NCI-H2196 (cell line): ENCODE results near the gene CCDC30.
"Not testable (repeated sequence)": the region's sequence is repeated elsewhere in the genome, so short reads cannot be mapped to it uniquely, and the experiment has no call there.

Source experiments
- DNase-seq: peaks from one replicate; lab custom pipeline; 2025; ENCODE audit not compliant: unreplicated experiment; lab: John Stamatoyannopoulos, UW

The CCDC30 gene

DNA sequence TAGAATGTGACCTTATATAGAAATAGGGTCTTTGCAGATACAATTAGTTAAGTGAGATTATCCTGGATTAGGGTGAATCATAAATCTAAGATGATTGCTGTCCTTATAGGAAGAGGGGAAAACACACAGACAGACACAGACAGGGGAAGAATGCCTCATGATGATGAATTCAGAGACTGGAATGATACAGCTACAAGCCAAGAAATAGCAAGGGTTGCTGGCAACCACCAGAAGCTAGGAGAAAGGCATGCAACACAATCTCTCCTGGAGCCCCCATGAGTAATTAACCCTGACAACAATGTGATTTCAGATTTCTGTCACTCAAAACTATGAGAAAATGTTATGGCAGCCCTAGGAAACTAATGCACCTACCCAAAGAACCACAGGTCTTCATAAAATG is 176.0 kb downstream of the CCDC30 start:
- no peak for DNase-seq

DNA sequence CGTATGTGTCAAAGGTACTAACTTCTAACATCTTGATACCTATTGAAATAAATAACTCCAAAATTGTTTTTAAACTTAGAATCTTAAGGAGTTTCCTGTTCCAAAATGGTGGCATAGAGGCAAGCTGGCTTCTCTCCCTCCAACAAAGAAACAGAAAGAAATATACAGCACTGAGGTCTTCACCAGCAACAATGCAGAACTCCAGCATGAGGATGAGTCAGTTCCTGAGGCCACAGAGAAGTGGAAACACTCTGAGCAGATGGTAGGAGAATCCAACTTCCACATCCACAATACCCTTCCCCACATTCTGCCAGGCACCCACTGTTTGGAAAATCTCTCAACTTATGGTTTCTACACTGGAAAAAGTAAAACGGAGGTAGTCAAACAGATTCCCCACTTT is 183.0 kb downstream of the CCDC30 start:
- DNase-seq, result no peak

- DNase-seq, result no peak
These were observed 194.1 kb downstream of the CCDC30 start for GRCh38 chr1:42657201-42657600.

- peak; percentile 96 for DNase-seq
These were observed 195.1 kb downstream of the CCDC30 start, which contains the start of gene PPIH for GRCh38 chr1:42657981-42658876. TSS of gene PPIH (plus strand) at chr1:42658423. CDS start at chr1:42658447, 24 bp downstream.

DNA sequence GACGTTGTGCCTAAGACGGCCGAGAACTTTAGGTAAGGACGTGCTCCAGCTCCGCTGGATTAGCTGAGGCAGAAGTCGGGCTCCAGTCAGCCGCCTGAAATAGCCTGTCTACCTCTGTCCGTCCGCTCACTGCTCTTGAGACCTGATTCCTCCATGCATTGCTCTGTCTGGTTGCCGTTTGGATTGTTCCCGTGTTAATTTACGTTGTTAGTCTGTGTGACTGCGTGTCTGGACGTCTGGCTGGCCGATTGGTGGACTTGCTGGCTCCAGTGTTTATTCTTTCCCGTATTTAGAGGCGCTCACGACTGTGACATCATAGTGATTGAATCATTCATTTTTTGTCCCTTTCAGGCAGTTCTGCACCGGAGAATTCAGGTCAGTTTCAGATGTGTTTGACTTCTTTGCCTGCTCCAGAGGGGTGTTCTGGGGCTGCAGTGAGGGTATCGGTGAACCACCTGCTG is 195.8 kb downstream of the CCDC30 start:
- no peak for DNase-seq

DNA sequence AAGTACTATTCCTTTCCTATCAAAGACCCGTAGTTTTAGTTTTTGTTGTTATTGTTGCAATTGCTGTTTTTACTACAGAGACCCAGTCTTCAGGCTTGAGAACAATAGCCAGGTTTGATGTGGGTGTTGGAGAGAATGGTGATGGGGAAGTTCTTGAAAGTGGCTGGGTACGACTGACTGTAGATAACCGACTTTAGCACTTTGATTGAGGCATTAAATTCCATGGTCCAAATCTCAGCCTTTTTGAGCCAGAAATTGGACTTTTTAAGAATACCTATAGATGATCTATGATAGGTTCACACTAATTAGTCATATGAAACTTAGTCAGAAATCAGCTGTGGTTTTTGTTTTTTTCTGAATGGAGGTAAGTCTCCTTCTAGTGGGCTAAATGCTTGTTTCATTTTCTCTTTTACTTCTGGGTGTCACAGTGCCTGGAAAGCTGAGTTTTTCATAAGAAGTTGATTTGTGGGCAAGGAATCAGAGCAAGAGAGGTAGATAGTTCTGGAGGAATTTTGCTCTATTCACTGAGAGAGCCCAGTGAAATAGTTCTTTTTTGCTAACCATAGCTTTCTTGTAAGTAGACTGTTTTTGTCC is 197.9 kb downstream of the CCDC30 start:
- DNase-seq, result no peak

GRCh38 chr1:42669936-42670335 is 206.8 kb downstream of the CCDC30 start:
- no peak for DNase-seq

DNA sequence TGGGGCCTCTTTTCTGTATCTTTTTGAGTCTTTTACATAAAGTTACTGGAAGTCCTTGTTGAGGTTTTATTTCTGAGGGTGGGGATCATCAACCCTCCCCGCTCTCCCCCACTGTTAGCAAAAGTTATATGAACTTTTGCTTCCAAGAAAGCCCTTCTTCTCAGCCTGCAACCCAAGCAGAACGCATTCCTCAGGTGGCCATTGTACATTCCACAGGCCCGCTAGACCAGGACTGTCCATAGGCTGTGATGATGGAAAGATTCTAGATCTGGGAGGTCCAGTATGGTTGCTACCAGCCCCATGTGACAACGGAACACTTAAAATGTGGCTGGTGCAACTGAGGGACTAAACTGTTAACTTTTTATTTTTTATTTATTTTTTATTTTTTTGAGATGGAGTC is 207.3 kb downstream of the CCDC30 start:
- no peak for DNase-seq

- DNase-seq, result peak; percentile 11
These were observed 211.1 kb downstream of the CCDC30 start for GRCh38 chr1:42674214-42674613.

DNA sequence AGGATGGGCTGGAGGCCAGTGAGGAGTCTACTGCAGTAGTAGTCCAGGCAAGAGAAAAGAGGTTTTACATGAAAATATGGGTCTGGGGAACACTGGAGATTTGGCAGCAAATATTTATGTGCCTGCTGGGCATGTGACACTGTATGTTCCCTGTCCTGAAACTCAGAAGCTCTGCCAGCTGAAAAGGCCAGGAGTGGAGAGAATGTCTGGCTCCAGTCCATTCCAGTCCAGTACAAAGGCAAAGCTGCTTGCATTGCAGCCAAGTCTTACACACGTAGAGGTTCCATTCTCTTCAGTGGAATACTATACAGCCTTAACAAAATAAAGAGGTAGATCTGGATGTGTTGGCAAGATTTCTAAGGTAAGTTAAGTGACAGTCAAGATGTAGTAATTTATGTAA is 211.6 kb downstream of the CCDC30 start:
- DNase-seq, result no peak

DNA sequence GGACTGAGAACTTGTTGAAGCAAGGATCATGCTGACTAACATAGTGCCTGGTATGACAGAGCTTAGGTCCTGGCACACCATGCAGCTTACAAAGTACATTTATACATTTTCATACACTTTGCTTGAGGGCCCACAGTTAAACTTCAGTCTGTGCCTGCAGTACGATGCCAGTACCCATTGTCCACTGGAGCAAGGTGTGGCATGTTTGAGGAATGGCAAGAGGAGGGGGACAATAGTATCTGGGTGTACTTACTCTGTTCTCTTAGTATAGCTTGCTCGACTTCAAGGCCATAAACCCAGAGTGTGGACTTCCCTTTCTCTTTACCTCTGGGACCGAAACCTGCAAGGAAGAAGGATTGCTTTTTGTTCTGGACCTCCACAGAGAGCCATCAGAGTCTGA is 212.4 kb downstream of the CCDC30 start:
- no peak for DNase-seq

GRCh38 chr1:42676534-42677087 is 213.5 kb downstream of the CCDC30 start:
- DNase-seq, result no peak

DNA sequence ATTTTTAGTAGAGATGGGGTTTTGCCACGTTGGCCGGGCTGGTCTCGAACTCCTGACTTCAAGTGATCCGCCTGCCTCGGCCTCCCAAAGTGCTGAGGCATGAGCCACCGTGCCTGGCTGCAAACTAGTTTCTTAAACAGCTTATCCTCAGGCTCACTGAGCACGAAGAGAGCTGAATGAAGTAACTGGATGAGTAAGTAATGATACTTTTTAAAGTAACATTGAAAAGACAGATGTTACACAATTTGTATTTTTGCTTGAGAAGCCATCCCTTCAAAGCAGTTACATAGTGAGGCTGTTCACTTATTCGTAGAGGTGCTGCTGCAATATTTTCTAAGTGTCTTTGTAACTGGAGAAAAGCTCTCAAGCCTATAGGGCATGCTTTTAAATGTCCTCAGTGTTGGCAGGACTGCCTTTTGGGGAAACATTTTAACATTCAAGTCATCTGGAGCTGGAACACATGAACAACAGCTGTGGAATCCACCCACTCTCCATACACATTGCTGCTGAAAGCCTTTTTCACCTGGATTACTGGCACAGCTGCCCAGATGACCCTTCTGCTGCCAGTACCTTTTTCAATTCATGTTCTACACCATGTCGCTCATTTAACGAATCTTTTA is 216.4 kb downstream of the CCDC30 start:
- no peak for DNase-seq

- DNase-seq, result no peak
These were observed 217.0 kb downstream of the CCDC30 start for GRCh38 chr1:42680055-42680454.

- no peak for DNase-seq
These were observed 218.0 kb downstream of the CCDC30 start for GRCh38 chr1:42680921-42681683.

GRCh38 chr1:42681741-42682483 is 218.8 kb downstream of the CCDC30 start, which contains the start of gene YBX1:
TSS of gene YBX1 (plus strand) at chr1:42682418. CDS start at chr1:42682566, 148 bp downstream.
- DNase-seq, result peak; percentile 96

- DNase-seq, result not testable (repeated sequence)
These were observed 219.3 kb downstream of the CCDC30 start for GRCh38 chr1:42682484-42682738.

- peak; percentile 49 for DNase-seq
These were observed 219.8 kb downstream of the CCDC30 start for GRCh38 chr1:42682739-42683531.

- DNase-seq, result no peak
These were observed 221.1 kb downstream of the CCDC30 start for GRCh38 chr1:42684139-42684538.
